GM11168 (cell line): Measurements from ENCODE around the gene FAM153A.
"Not testable (repeated sequence)": the region's sequence is repeated elsewhere in the genome, so short reads cannot be mapped to it uniquely, and the experiment has no call there.

Experiments used
- in situ Hi-C: fragments of 300-500 bp; cut with MboI; formaldehyde crosslinking; loops from one replicate; pipeline ENCODE4 v1.12.0; 2022; ENCODE audit warnings: low sequenced_read_pairs; ENCODE audit not compliant: unreplicated experiment

The FAM153A gene

GRCh38 chr5:177760954-177761353, 21.7 kb downstream of the FAM153A start:
- in situ Hi-C loops = not testable (repeated sequence)

- in situ Hi-C loops = loop anchor here (25.0 kb wide), 1 partner anchor 1660 kb away; no protein-coding TSS in a partner anchor
These were observed 35.3 kb downstream of the FAM153A start for GRCh38 chr5:177747354-177747753.

GRCh38 chr5:177724858-177725257, 57.8 kb downstream of the FAM153A start:
- in situ Hi-C loops = loop anchor here (25.0 kb wide), 1 partner anchor 1638 kb away; no protein-coding TSS in a partner anchor

- in situ Hi-C loops = not testable (repeated sequence)
These were observed 58.7 kb downstream of the FAM153A start for GRCh38 chr5:177723831-177724485.

DNA sequence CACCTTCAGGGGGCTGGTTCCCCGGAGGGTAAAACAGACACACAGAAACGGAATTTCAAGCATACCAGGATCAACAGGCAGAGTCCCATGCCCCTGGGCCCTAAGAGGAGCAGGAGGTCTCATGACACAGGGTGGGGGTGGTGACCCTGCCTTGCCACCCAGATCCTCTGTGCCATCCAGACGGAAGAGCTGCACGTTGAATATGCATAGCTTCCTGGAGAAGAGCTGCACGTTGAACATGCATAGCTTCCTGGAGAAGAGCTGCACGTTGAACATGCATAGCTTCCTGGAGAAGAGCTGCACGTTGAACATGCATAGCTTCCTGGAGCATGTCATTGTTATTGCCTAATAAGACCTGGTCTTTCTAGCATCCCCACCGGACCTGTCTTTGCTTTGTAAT, 59.9 kb downstream of the FAM153A start:
- in situ Hi-C loops = not testable (repeated sequence)

- in situ Hi-C loops = not testable (repeated sequence)
These were observed 62.7 kb downstream of the FAM153A start for GRCh38 chr5:177719989-177720388.

DNA sequence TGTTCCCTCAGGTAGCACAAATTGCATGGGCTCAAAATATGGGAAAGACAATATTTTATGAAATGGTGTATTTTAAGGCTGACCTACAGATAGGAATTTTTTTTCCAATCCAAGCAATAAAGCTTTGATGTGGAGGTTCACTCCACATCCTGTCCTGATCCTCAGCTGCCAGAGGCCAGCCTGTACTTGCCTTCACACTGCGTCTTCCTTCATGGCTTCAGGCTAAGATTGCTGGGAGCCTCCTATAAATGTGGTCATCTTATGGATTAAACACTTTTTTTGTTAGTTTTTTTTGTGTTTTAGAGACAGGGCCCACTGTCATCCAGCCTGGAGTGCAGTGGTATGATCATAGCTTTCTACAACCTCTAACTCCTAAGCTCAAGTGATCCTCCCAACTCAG, 67.3 kb downstream of the FAM153A start:
- in situ Hi-C loops = not testable (repeated sequence)

- in situ Hi-C loops = loop anchor here (5.0 kb wide), 1 partner anchor 1484 kb away; no protein-coding TSS in a partner anchor
These were observed 86.6 kb downstream of the FAM153A start for GRCh38 chr5:177696100-177696499.

DNA sequence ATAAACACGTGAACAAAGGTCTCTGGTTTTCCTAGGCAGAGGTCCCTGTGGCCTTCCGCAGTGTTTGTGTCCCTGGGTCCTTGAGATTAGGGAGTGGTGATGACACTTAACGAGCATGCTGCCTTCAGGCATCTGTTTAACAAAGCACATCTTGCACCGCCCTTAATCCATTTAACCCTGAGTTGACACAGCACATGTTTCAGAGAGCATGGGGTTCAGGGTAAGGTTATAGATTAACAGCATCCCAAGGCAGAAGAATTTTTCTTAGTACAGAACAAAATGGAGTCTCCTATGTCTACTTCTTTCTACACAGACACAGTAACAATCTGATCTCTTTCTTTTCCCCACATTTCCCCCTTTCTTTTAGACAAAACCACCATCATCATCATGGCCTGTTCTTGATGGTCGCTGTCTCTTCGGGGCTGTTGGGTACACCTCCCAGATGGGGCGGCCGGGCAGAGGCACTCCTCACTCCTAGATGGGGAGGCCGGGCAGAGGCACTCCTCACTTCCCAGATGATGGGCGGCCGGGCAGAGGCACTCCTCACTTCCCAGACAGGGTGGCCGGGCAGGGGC, 87.3 kb downstream of the FAM153A start:
- in situ Hi-C loops = loop anchor here (5.0 kb wide), 1 partner anchor 1483 kb away; no protein-coding TSS in a partner anchor

- in situ Hi-C loops = not testable (repeated sequence)
These were observed 88.2 kb downstream of the FAM153A start for GRCh38 chr5:177694518-177694835.

DNA sequence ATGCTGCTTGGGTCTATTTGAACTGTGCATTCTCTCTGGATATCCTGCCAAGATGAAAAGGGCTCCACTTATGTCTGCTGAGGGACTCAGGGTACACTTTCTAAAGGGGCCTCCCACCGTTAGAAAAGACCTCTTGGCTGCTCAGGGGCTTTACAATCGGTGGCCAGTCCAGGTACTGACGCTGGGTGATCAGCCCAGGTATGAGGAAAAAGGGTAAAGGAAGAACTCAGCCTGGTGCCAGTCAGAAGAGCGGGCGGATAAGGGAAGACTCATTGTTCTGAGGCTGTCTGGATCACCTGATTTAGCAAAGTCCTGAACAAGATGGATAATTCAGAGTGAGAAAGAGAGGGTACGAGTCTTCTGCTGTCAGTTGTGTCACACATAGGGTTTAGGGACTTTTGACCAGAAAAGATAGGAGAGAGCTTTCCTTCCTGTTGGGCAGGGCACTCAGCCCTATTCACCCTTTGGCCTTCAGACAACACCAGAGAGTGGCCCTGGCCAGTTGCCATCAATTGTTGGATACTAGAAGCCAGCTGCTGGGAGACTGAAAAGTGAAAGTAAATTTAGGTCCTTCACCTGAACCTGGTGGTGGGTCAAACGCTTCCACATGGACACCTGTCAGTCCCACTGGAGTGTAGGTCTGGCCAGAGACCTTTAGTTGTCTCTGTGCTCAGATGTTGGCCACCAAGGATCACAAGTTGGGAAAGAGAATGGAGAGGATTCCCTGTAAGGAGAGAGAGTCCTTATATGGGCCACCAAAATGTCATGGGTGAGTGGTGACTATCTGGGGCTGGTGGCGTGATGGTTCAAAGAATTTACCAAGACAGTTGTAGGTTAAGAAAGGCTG, 88.8 kb downstream of the FAM153A start:
- in situ Hi-C loops = not testable (repeated sequence)

- in situ Hi-C loops = not testable (repeated sequence)
These were observed 89.7 kb downstream of the FAM153A start for GRCh38 chr5:177692969-177693368.

GRCh38 chr5:177692507-177692906, 90.2 kb downstream of the FAM153A start:
- in situ Hi-C loops = not testable (repeated sequence)

GRCh38 chr5:177689011-177689610, 93.6 kb downstream of the FAM153A start:
- in situ Hi-C loops = not testable (repeated sequence)

GRCh38 chr5:177688091-177688490, 94.6 kb downstream of the FAM153A start:
- in situ Hi-C loops = not testable (repeated sequence)

DNA sequence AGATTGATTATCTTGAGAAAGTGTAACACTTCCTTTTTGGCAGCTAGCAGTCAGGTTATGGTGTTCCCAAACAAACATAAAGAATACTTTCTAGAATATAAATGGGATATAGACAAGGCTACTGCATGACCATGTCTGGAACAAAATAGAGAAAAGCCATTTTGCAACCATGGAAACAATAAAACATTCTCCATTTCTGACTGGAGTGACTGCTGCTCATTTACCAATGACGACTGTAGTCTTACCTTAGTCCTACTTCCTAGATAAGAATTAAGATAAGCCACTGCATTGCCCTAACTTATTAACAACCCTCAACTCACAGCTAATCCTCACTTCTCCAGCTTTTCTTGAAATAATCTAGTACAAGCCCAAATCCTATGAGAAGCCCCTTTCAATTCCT, 100.8 kb downstream of the FAM153A start:
- in situ Hi-C loops = not testable (repeated sequence)
